GM18498 (cell line): ENCODE measurements around the gene SLC47A1.
"Not testable (repeated sequence)": the region's sequence is repeated elsewhere in the genome, so short reads cannot be mapped to it uniquely, and the experiment has no call there.

ENCODE experiments used
- ATAC-seq: cut with Tn5 transposase; IDR thresholded peaks from one replicate; pipeline ENCODE4 v1.9.1; 2021; ENCODE audit warnings: mild to moderate bottlenecking, moderate library complexity; ENCODE audit not compliant: unreplicated experiment

The SLC47A1 gene

GRCh38 chr17:19551591-19552148, 18.0 kb downstream of the SLC47A1 start:
- no peak for ATAC-seq

- ATAC-seq: no peak
Measured at GRCh38 chr17:19553036-19553435, 19.4 kb downstream of the SLC47A1 start.

GRCh38 chr17:19554393-19554792, 20.7 kb downstream of the SLC47A1 start:
- no peak for ATAC-seq

- no peak for ATAC-seq
Measured at GRCh38 chr17:19555746-19556145, 22.1 kb downstream of the SLC47A1 start.

GRCh38 chr17:19558946-19559345, 25.3 kb downstream of the SLC47A1 start:
- ATAC-seq: no peak

- no peak for ATAC-seq
Measured at GRCh38 chr17:19561697-19562318, 28.2 kb downstream of the SLC47A1 start.

GRCh38 chr17:19565817-19566575, 32.3 kb downstream of the SLC47A1 start:
- ATAC-seq: no peak

GRCh38 chr17:19567216-19568015, 33.8 kb downstream of the SLC47A1 start:
- ATAC-seq: no peak

- ATAC-seq: no peak
Measured at GRCh38 chr17:19568016-19568350, 34.3 kb downstream of the SLC47A1 start.

- no peak for ATAC-seq
Measured at GRCh38 chr17:19569785-19570543, 36.3 kb downstream of the SLC47A1 start.

- ATAC-seq: no peak
Measured at GRCh38 chr17:19570544-19571062, 36.9 kb downstream of the SLC47A1 start.

GRCh38 chr17:19573075-19573474, 39.4 kb downstream of the SLC47A1 start:
- no peak for ATAC-seq

GRCh38 chr17:19574956-19575355, 41.3 kb downstream of the SLC47A1 start:
- ATAC-seq: no peak

- no peak for ATAC-seq
Measured at GRCh38 chr17:19578545-19578944, 44.9 kb downstream of the SLC47A1 start.

- no peak for ATAC-seq
Measured at GRCh38 chr17:19579192-19579761, 45.6 kb downstream of the SLC47A1 start.

- no peak for ATAC-seq
Measured at GRCh38 chr17:19579867-19580565, 46.4 kb downstream of the SLC47A1 start.

- not testable (repeated sequence) for ATAC-seq
Measured at GRCh38 chr17:19580566-19580920, 46.9 kb downstream of the SLC47A1 start.

- ATAC-seq: not testable (repeated sequence)
Measured at GRCh38 chr17:19582152-19582551, 48.5 kb downstream of the SLC47A1 start.

- ATAC-seq: no peak
Measured at GRCh38 chr17:19583871-19584270, 50.2 kb downstream of the SLC47A1 start.

GRCh38 chr17:19590451-19590850, 56.8 kb downstream of the SLC47A1 start:
- no peak for ATAC-seq
